HT-29 (cell line): ENCODE measurements around the gene TRIM42. TPM values are rescaled to one million over a fixed set of nuclear protein-coding genes. Genes with fewer than 3 reads are reported as not detected.
A peak's percentile ranks its signal among the peaks of the same experiment; 100 is the strongest.

Experiments
- DNase-seq: peaks from one replicate; pipeline ENCODE4 v3.0.0-alpha.2; 2015; ENCODE audit warnings: low spot score
- total RNA-seq: library from RNA; depleted of rRNA; stranded (reverse); fragments of >200 nt; shearing (Covaris generic); gene quantifications from 2 replicates; pipeline ENCODE4 v1.2.3, GENCODE V29; 2014

The TRIM42 gene
- total RNA-seq, 1 experiment from 2014 or later = not detected

DNA sequence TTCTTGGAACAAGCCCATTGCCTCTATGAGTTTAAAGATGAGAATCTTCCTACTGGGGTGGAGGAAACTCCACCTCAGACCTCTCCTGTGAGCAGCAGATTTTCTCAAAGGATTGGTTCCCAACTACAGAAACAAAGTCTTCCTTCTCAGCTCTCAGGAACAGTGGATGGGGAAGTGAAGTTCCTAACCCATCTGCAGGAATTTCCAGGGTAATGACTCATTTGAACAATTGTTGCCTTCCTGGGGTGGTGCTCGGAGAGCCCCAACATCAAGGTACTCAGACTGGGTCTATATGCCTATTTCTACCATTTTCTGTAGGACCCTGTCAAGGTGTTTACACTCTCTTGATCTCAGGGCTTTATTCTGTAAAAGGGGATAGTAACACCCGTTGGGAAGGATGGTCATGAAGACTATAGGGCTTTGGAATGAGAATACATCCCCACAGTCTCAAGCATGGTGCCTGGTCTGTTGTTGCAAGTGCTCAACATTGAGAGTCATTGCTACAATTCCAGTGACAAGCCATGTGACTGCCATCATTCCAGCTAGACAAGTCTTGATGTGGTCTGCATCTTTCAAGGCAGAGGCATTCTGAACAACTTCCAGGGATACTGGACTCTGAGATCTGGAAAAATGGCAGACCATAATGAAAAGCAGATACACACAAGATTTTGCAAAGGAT is 33.0 kb downstream of the TRIM42 start:
- DNase-seq = no peak

DNA sequence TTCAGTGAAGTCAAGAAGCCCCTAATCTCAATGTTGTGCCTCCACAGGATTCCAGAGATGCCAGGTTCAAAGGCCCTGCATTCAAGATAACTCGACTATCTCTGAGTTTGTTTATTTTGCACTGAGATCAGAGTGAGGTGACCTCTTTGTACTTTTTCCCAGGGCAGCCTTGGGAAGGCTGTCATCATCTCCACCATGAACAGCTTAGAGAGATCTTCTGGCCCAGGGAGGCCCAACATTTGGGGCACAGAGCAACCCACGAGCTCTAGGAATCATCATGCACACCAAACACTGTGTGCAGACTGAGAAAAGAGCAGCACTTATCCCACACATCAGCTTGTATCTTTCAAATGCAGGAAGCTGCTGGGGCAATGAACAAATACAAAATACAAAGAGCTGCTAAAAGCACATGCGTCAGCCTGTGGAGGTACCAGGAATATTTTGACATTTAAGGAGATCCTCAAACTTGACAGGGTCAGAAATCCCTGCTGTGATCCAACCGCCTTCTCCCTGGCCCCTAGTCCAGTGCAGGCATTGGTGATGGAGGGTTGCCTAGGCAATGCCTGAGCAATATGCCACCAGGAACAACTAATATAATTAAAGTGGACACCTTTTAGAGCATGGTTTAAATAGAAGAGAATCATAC is 33.6 kb downstream of the TRIM42 start:
- no peak for DNase-seq

DNA sequence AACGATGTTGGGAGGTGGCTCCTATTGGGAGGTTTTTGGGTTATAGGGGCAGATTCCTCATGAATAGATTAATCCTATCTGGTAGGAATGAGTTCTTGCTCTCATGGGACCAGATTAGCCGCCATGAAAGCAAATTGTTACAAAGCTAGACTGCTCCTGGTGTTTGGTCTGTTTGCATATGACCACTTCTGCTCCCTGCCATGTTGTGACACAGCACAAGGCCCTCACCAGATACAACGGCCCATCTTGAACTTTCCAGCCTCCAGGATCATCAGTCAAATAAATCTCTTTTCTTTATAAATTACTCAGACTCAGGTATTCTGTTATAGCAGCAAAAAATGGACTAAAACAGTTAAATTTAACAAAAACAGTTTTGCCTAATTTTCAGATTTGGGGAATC is 34.4 kb downstream of the TRIM42 start:
- no peak for DNase-seq

DNA sequence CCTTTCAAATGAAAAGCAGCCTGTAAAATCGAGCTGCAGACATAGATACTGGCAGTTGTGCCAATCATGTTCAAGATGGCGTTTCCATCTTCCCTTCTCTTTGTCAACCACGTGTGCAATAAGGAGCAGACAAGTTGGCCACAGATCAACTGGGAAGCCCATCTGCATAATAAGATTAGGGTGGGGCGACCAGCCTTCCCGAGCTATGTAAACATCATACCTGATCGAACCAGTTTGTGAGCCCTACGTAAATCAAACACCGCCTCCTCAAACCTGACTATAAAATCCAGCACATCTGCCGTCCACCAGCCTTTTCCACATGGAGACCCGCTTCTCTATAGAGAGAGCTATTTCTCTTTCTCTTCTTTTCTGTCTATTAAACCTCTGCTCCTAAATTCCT is 37.2 kb downstream of the TRIM42 start:
- peak; percentile 91 for DNase-seq

DNA sequence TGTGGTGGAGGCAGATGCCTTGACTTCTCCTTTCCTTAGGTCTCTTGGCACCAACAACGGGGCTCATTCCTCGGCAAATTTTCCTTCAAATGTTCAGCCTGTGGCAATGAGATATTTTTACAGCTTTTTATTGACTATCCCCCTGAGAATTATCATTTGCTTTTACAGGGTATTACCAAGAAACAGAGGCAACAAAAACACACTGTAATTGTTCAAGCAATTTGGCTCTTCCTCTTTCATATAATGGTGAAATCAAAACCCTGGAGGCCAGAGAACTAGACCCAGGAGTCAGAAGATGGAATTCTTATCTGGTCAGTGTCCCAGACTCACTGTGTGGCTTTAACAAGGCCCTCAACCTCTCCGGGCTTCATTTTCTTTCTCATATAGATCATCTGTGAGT is 40.1 kb downstream of the TRIM42 start:
- no peak for DNase-seq

DNA sequence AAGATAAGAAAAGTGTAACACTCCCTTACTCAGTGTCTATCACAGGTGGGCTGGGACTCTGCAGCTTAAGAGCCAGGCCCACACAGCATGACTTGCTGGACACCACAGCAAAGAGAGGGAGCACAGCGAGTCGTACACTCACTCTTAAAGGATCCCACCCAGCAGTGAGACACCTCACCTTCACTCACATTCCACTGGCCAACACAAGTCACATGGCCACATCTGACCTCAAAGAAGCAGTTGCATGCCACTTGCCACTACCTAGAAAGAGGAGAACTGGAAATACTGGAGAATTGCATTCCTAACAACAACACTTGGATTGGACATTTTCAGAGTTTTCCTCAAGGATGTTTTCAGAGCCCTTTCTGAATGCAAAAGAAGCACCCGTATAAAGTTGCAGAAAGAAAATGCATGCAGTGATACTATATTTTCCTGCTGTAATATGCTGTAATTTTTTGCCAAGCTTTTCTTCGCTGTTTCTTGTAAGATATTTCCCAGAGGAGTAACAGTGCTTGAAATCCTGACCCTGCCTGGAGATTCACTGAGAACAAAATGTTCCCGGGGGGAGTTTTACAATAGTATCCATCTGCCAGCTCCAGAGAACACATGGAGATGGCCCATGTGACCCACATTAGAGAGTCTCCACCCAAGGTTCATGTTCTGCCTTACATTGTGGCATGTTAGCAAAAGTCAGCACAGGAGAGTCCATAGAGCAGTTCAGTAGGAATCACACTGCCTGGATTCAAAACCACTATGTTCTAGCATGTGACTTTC is 42.2 kb downstream of the TRIM42 start:
- DNase-seq = no peak

DNA sequence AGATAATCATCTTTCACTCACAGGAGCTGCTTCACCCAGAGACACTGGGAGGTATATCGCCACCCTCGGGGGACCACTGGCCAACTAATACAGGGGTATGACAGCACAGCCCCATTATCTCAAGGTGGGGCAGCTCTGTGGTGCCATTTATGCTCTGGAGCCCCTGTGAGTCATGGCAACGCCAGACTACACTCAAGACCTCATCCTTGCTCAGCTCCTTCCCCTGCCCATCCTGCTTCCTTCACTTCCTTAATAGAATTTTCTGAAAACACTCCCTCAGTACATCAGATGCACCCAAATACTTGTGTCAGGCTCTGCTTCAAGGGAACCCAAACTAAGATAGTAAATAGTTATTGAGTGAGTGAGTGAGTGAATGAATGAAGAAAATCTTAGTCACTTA is 45.7 kb downstream of the TRIM42 start:
- DNase-seq = no peak

DNA sequence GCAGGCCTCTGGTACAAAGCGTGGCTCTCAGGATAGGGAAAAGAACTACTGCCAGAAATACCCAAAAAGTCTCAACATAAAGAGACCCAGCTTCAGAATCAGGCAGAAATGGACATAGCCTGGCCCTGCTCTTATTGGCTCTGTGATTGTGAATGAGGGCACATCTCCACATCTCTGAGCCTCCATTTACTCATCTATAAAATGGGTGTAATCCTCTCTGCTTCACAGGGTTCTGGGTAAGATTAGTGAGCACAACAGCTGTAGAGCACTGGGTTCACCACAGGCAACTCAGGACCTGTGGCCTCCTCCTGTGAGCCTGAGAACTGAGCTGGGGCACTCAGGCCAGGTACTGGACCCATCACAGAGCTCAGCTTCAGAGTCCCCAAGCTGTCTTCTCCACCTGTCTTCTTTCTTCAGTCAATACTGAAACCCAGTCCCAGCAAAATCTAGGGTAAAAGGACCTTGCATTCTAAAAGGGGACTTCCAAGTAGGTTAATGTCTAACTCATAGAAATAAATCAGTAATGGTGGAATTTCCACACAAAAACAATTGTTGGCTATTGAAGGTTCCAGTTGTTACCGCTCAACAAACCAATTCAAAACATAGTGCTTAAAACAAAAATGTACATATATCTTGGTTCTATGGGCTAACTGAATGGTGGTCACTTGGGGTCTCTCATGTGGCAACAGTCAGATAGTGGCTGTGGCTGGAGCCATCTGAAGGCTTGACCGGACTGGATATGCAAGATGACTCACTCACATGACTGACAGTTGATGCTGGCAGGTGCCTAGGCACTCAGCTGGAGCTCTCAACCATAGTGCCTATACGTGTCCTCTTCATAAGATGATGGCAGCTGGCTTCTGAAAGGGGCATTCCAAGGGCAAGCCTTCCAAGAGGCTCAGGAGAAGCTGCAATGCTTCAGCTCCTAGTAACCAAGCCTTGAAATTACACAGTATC is 47.3 kb downstream of the TRIM42 start:
- no peak for DNase-seq

DNA sequence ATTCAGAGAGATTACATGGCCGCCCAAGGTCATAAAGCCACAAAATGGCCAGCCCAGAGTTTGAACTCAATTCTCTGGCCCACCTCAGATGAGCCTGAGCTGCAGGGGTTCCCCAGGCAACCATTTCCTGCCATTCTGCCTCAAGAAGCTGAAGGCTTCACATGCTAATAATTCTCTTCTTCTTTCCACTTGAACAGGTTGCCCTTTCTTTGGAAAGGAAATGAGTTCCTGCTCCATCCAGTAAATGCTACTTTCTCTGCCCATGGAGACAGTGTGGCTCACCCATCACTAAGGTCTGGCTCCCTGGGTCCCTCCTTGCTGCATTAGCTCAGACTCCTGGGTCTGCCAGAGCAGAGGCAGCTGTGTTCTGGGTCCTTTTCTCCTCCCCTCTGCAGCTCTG is 48.2 kb downstream of the TRIM42 start:
- no peak for DNase-seq

DNA sequence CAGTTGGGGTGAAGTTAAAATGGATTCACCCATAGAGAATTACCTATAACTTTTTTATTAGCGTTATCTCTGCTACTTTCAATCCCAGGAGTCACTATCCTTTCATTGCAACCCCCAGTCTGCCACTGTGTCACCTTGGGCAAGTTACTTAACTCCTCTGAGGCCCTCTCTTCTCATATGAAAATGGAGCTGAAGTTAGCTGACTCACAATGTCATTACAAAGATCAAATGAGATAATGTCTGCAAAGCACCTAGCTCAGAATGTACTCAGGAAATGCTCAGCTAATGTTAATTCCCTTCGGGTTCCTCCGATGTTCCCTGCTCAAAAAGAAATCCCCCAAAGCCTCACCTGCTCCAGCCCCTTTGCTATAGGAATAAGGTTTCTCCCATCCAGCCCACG is 50.0 kb downstream of the TRIM42 start:
- peak; percentile 74 for DNase-seq

DNA sequence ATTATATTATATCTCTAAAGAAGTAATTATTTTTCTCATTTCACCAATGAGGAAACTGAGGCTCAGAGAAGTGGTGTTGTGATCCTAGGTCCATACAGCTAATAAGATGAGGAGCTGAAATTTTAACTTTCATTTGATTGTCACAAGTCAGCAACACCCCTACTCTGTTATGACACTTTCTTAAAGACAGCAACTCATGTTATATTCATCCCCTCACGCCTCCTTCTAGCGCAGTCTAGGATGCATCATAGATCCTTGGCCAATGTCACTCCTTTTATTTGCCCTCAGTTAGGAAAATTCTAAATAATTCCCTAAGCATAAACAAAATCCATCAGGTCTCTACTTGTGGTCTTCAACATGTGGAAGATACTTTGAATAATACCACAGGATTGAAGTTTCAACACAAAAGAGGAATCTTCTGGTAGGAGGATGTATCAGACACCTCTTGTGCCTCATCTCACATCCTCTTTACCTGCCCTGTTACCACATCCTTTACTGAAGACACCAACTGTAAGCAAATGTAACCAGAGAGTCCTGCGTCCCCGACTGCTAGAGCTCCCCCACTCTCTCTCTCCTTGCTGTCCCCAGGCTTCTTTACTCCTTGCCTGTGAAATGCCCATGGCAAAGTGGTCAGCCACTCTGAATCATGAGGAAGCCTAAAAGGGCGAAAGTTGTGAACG is 53.7 kb downstream of the TRIM42 start:
- no peak for DNase-seq

DNA sequence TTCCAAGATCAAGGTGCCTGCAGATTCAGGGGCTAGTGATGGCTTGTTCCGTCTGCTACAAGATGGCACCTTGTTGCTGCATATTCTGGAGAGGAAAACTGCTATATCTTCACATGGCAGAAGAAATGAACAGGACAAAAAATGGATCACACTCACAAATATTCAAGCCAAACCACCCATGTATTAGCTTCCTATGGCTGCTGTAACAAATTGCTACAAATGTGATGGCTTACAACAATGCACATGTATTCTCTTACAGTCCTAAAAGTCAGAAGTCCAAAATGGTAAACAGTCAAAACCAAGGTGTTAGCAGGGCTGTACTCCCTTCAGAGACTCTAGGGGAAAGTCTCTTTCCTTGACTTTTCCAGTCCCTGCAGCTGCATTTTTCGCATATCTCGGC is 55.8 kb downstream of the TRIM42 start:
- DNase-seq = no peak

DNA sequence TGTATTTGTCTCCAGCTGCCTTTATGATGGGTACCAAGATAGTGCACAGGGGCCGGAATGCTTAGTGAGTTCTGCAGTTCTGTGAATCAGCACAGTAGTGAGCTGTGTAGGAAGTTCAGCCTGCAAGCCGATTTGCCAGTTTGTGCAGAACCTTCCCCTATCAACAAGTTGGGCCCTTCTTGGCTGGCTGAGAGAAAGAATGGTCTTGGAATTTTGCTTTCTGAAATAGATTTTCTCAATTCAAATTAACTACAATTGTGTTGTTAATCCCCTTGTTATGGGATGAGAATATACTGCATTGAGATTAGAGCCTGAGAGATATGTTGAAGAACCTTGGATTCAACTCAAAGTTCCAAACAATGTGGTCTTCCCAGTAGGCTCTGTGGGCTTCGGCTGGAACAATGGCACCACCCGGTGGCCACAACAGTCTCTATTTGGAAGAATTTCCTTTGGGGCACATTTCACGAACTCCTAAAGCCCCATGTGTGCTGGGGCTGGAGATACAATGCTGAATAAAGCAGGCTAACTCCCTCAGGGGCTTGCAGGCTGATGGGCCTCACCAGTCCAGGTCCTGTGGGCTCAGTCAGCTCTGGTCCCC is 59.1 kb downstream of the TRIM42 start:
- peak; percentile 75 for DNase-seq

DNA sequence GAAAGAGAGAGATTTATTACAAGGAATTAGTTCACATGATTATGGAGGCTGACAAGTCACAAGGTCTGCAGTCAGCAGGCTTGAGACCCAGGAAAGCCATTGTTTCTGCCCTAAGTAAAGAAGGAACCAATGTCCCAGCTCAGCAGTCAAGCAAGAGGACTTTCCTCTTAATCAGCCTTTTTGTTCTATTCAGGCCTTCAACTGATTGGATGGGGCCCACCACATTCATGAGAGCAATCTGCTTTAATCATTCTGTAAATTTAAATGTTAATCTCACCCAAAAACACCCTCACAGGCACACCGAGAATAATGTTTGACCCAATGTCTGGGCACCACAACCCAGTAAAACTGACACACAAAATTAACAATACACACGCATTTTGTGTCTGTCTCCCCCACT is 64.3 kb downstream of the TRIM42 start:
- no peak for DNase-seq

DNA sequence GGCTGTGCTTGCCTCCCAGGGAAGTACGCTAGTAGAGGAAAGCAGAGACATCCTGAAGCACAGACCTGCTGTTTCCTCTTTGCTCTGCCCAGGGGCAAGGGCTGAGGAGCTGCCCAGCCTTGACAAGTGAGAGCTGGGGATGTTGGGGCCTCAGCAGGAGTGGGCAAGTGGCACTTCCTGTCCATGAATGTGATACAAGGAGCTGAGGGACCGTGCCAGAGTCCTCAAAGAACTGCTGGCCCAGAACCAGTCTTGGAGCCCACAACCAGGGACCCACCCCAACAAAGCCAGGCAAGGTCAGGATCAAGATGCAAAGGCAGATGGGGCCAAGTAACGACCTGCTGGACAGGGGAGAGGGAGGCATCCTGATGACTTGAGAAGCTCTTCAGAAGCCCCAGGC is 70.3 kb downstream of the TRIM42 start:
- DNase-seq = no peak

DNA sequence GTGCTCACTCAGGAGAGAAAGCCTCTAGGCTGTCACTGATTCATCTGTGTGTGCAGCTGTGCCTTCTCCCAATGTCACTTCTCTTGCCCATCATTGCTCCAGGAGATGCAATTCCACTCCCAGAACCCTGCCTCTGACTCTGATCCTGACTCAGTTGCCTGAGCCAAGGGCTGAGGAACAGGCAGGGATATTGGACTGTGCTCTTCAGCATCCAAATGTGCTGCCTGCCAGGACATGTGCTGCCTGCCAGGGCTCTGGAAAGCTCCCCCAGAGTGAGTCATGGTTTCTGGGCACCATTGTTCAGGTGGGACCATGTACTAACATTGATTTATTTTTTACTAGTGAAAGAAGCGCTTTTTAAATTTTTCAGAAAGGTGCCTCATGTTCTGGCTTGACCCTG is 71.0 kb downstream of the TRIM42 start:
- no peak for DNase-seq
